GM12892 (cell line): Measurements from ENCODE around the gene GPR139.

Experiments
- POLR2A ChIP-seq: IDR thresholded peaks from 2 replicates; pipeline ENCODE4 v1.6.1; 2011; ENCODE audit warnings: low read depth, low read length, control low read depth
- TAF1 ChIP-seq: IDR thresholded peaks from 2 replicates; pipeline ENCODE4 v1.6.1; 2011; ENCODE audit warnings: low read depth, mild to moderate bottlenecking, control low read depth, low read length, borderline replicate concordance

GRCh38 chr16:20041924-20042596 lies 31.6 kb downstream of the GPR139 start:
- TF ChIP-seq TAF1 (no peak), POLR2A (no peak)
